ENCODE measurements around the gene CFAP45.

The CFAP45 gene

GRCh38 chr1:159936273-159936904 is 36.4 kb upstream of the CFAP45 start:
- DNase-seq = peak; percentile 79

GRCh38 chr1:159935719-159936272 is 35.8 kb upstream of the CFAP45 start:
- DNase-seq = no peak

GRCh38 chr1:159935305-159935704 is 35.3 kb upstream of the CFAP45 start:
- no peak for DNase-seq

- no peak for DNase-seq
Measured at GRCh38 chr1:159934136-159935039, 34.4 kb upstream of the CFAP45 start.

GRCh38 chr1:159933347-159933746 is 33.4 kb upstream of the CFAP45 start:
- no peak for DNase-seq

- no peak for DNase-seq
Measured at GRCh38 chr1:159932296-159933285, 32.6 kb upstream of the CFAP45 start.

GRCh38 chr1:159931795-159932173 is 31.8 kb upstream of the CFAP45 start:
- no peak for DNase-seq

GRCh38 chr1:159931101-159931794 is 31.3 kb upstream of the CFAP45 start:
- DNase-seq = no peak

- DNase-seq = no peak
Measured at GRCh38 chr1:159930634-159931033, 30.7 kb upstream of the CFAP45 start.

- DNase-seq = no peak
Measured at GRCh38 chr1:159930216-159930615, 30.3 kb upstream of the CFAP45 start.

- DNase-seq = no peak
Measured at GRCh38 chr1:159929155-159930051, 29.4 kb upstream of the CFAP45 start.

- DNase-seq = no peak
Measured at GRCh38 chr1:159928491-159929050, 28.6 kb upstream of the CFAP45 start.

- no peak for DNase-seq
Measured at GRCh38 chr1:159927849-159928431, 28.0 kb upstream of the CFAP45 start.

GRCh38 chr1:159927211-159927848 is 27.4 kb upstream of the CFAP45 start:
- no peak for DNase-seq

- DNase-seq = no peak
Measured at GRCh38 chr1:159925719-159926078, 25.7 kb upstream of the CFAP45 start.

GRCh38 chr1:159924791-159925718 is 25.1 kb upstream of the CFAP45 start, which contains the start of gene TAGLN2:
Gene TAGLN2 (minus strand): TSS chr1:159925507. CDS start chr1:159920509, 4,998 bp downstream.
- peak; percentile 92 for DNase-seq

- DNase-seq = peak; percentile 64
Measured at GRCh38 chr1:159924025-159924790, 24.2 kb upstream of the CFAP45 start.
